ENCODE data around the gene PEAK1. TPM values are rescaled to one million over a fixed set of nuclear protein-coding genes. Genes with fewer than 3 reads are reported as not detected.

The PEAK1 gene
- total and polyA plus RNA-seq, 2 experiments from 2014 or later, result 15.8 to 42.0 TPM

GRCh38 chr15:77219841-77220240 is 200.1 kb downstream of the PEAK1 start:
- Histone ChIP-seq H3K4me1 (ENCODE audit: low read depth) (peaks cover 11% of the 10 kb centered on the region), H3K27me3 (no peaks in the 10 kb centered on the region), H3K27ac (no peak overlapping the region), H3K9me3 (ENCODE audit: low read depth) (no peaks in the 10 kb centered on the region), H3K36me3 (no peaks in the 10 kb centered on the region), H3K4me3 (no peak overlapping the region)
- DNase-seq (ENCODE audit: low read depth in 1 of 2, low spot score in 1 of 2), result no peak
- TF ChIP-seq CTCF (IDR thresholded peaks at IDR 0.05; ENCODE audit: low read depth, low read length), result no peak

GRCh38 chr15:77209221-77209620 is 210.7 kb downstream of the PEAK1 start:
- Histone ChIP-seq H3K4me1 (ENCODE audit: low read depth) (no peaks in the 10 kb centered on the region), H3K36me3 (peaks cover 5% of the 10 kb centered on the region), H3K9me3 (ENCODE audit: low read depth) (no peaks in the 10 kb centered on the region), H3K27me3 (no peaks in the 10 kb centered on the region), H3K27ac (no peak overlapping the region), H3K4me3 (no peak overlapping the region)
- TF ChIP-seq CTCF (IDR thresholded peaks at IDR 0.05; ENCODE audit: low read depth, low read length), result no peak
- DNase-seq (ENCODE audit: low read depth in 1 of 2, low spot score in 1 of 2), result no peak

GRCh38 chr15:77208241-77208640 is 211.7 kb downstream of the PEAK1 start:
- H3K4me1 ChIP-seq (ENCODE audit: low read depth), result no peaks in the 10 kb centered on the region
- H3K27me3 ChIP-seq, result no peaks in the 10 kb centered on the region
- no peak overlapping the region for H3K4me3 ChIP-seq
- no peak for DNase-seq (ENCODE audit: low read depth in 1 of 2, low spot score in 1 of 2)
- peaks cover 5% of the 10 kb centered on the region for H3K36me3 ChIP-seq
- H3K27ac ChIP-seq, result no peak overlapping the region
- no peak for TF ChIP-seq CTCF (IDR thresholded peaks at IDR 0.05; ENCODE audit: low read depth, low read length)
- no peaks in the 10 kb centered on the region for H3K9me3 ChIP-seq (ENCODE audit: low read depth)

- H3K9me3 ChIP-seq (ENCODE audit: low read depth), result no peaks in the 10 kb centered on the region
- no peak overlapping the region for H3K4me3 ChIP-seq
- H3K27ac ChIP-seq, result no peak overlapping the region
- H3K27me3 ChIP-seq, result no peaks in the 10 kb centered on the region
- TF ChIP-seq CTCF (IDR thresholded peaks at IDR 0.05; ENCODE audit: low read depth, low read length), result no peak
- no peaks in the 10 kb centered on the region for H3K4me1 ChIP-seq (ENCODE audit: low read depth)
- H3K36me3 ChIP-seq, result no peaks in the 10 kb centered on the region
- no peak for DNase-seq (ENCODE audit: low read depth in 1 of 2, low spot score in 1 of 2)
These were observed 218.2 kb downstream of the PEAK1 start for GRCh38 chr15:77201665-77202064.

- H3K4me3 ChIP-seq, result no peak overlapping the region
- DNase-seq (ENCODE audit: low read depth in 1 of 2, low spot score in 1 of 2), result no peak
- H3K27ac ChIP-seq, result no peak overlapping the region
- no peaks in the 10 kb centered on the region for H3K36me3 ChIP-seq
- H3K27me3 ChIP-seq, result no peaks in the 10 kb centered on the region
- H3K4me1 ChIP-seq (ENCODE audit: low read depth), result peaks cover 36% of the 10 kb centered on the region
- TF ChIP-seq CTCF (IDR thresholded peaks at IDR 0.05; ENCODE audit: low read depth, low read length), result no peak
- no peaks in the 10 kb centered on the region for H3K9me3 ChIP-seq (ENCODE audit: low read depth)
These were observed 223.5 kb downstream of the PEAK1 start for GRCh38 chr15:77196381-77196780.

- Histone ChIP-seq H3K27me3 (no peaks in the 10 kb centered on the region), H3K4me1 (ENCODE audit: low read depth) (peaks cover 44% of the 10 kb centered on the region), H3K4me3 (no peak overlapping the region), H3K27ac (no peak overlapping the region), H3K36me3 (no peaks in the 10 kb centered on the region), H3K9me3 (ENCODE audit: low read depth) (no peaks in the 10 kb centered on the region)
- no peak for TF ChIP-seq CTCF (IDR thresholded peaks at IDR 0.05; ENCODE audit: low read depth, low read length)
- no peak for DNase-seq (ENCODE audit: low read depth in 1 of 2, low spot score in 1 of 2)
These were observed 224.3 kb downstream of the PEAK1 start for GRCh38 chr15:77195586-77195985.

Measured in cardiac muscle cell (in vitro differentiated cells and primary cell).